WTC11 (cell line): Measurements from ENCODE around the gene C3orf62. TPM values are rescaled to one million over a fixed set of nuclear protein-coding genes. Genes with fewer than 3 reads are reported as not detected.

ENCODE experiments used
- ATAC-seq: fragments of 200-7000 bp; cut with Tn5 transposase; 2 replicates; pipeline ENCODE4 v1.10.0; 2021; ENCODE audit warnings: mild to moderate bottlenecking, moderate library complexity
- CTCF ChIA-PET: fragments of 300-600 bp; sonication (Branson Sonifier 250); formaldehyde crosslinking; loops from one replicate; lab custom pipeline; 2021; ENCODE audit warnings: antibody characterized with exemption; lab: Charles Lee
- POLR2A ChIA-PET: fragments of 350-600 bp; sonication (Branson Sonifier 250); formaldehyde crosslinking; loops from one replicate; lab custom pipeline; 2021; ENCODE audit warnings: antibody characterized with exemption; lab: Charles Lee
- DNase-seq: peaks from one replicate; pipeline ENCODE4 v3.0.0; 2021; ENCODE audit warnings: low spot score
- H3K27ac Mint-ChIP-seq: 2 replicates; pipeline ENCODE4 v1.8.0; 2021; ENCODE audit warnings: mixed read lengths
- H3K27me3 Mint-ChIP-seq: 2 replicates; pipeline ENCODE4 v1.8.0; 2021; ENCODE audit warnings: low read depth, mild to moderate bottlenecking, moderate library complexity, mixed read lengths
- H3K36me3 Mint-ChIP-seq: 2 replicates; pipeline ENCODE4 v1.8.0; 2021; ENCODE audit warnings: mixed read lengths
- H3K4me1 Mint-ChIP-seq: 2 replicates; pipeline ENCODE4 v1.8.0; 2022; ENCODE audit warnings: mixed read lengths
- H3K4me3 Mint-ChIP-seq: 2 replicates; pipeline ENCODE4 v1.8.0; 2021; ENCODE audit warnings: mild to moderate bottlenecking, moderate library complexity, mixed read lengths
- H3K9me3 Mint-ChIP-seq: 2 replicates; pipeline ENCODE4 v1.8.0; 2021; ENCODE audit warnings: mixed read lengths
- AFF4 ChIP-seq: sonication (generic); formaldehyde crosslinking; IDR thresholded peaks from 2 replicates; pipeline ENCODE4 v1.8.1; 2023; ENCODE audit warnings: mild to moderate bottlenecking, missing genetic modification reagents, borderline replicate concordance
- AR ChIP-seq: fragments of 250-450 bp; sonication (Bioruptor Pico); IDR thresholded peaks from 2 replicates; pipeline ENCODE4 v1.9.0; 2021; ENCODE audit warnings: mild to moderate bottlenecking
- ARID4B ChIP-seq: sonication (generic); formaldehyde crosslinking; IDR thresholded peaks from 2 replicates; pipeline ENCODE4 v1.8.0; 2023; ENCODE audit warnings: missing genetic modification reagents, mild to moderate bottlenecking, borderline replicate concordance
- CREB1 ChIP-seq: sonication (generic); formaldehyde crosslinking; IDR thresholded peaks from 2 replicates; pipeline ENCODE4 v1.8.0; 2023; ENCODE audit warnings: mild to moderate bottlenecking, missing genetic modification reagents
- CTCF ChIP-seq: fragments of 200-600 bp; IDR thresholded peaks from 2 replicates; pipeline ENCODE4 v1.8.0; 2022; ENCODE audit warnings: antibody characterized with exemption
- E2F5 ChIP-seq: sonication (generic); formaldehyde crosslinking; IDR thresholded peaks from 2 replicates; pipeline ENCODE4 v1.8.1; 2022; ENCODE audit warnings: mild to moderate bottlenecking, moderate library complexity, missing genetic modification reagents
- FOXK1 ChIP-seq: sonication (generic); formaldehyde crosslinking; IDR thresholded peaks from 2 replicates; pipeline ENCODE4 v1.8.0; 2022; ENCODE audit warnings: mild to moderate bottlenecking, moderate library complexity, missing genetic modification reagents
- FOXP1 ChIP-seq: sonication (generic); formaldehyde crosslinking; IDR thresholded peaks from 2 replicates; pipeline ENCODE4 v1.8.0; 2022; ENCODE audit warnings: missing genetic modification reagents, mild to moderate bottlenecking, moderate library complexity, borderline replicate concordance
- HMGA2 ChIP-seq: fragments of 250-450 bp; sonication (Bioruptor Pico); IDR thresholded peaks from 2 replicates; pipeline ENCODE4 v1.4.0; 2021; ENCODE audit warnings: mild to moderate bottlenecking, moderate library complexity
- HMGXB4 ChIP-seq: sonication (generic); formaldehyde crosslinking; IDR thresholded peaks from 2 replicates; pipeline ENCODE4 v1.8.1; 2023; ENCODE audit warnings: mild to moderate bottlenecking, moderate library complexity, missing genetic modification reagents
- NFATC4 ChIP-seq: fragments of 250-450 bp; sonication (Bioruptor Pico); IDR thresholded peaks from 2 replicates; pipeline ENCODE4 v1.9.0; 2021; ENCODE audit warnings: mild to moderate bottlenecking
- PREB ChIP-seq: sonication (generic); formaldehyde crosslinking; IDR thresholded peaks from 2 replicates; pipeline ENCODE4 v1.8.1; 2022; ENCODE audit warnings: mild to moderate bottlenecking, missing genetic modification reagents, moderate library complexity, borderline replicate concordance
- TCF7 ChIP-seq: sonication (generic); formaldehyde crosslinking; IDR thresholded peaks from 2 replicates; pipeline ENCODE4 v1.8.0; 2022; ENCODE audit warnings: mild to moderate bottlenecking, low read depth, missing genetic modification reagents, moderate library complexity
- USF1 ChIP-seq: sonication (generic); formaldehyde crosslinking; IDR thresholded peaks from 2 replicates; pipeline ENCODE4 v1.8.0; 2022; ENCODE audit warnings: mild to moderate bottlenecking, missing genetic modification reagents
- ZNF396 ChIP-seq: fragments of 250-450 bp; sonication (Bioruptor Pico); IDR thresholded peaks from 2 replicates; pipeline ENCODE4 v1.8.0; 2021; ENCODE audit warnings: mild to moderate bottlenecking, moderate library complexity, borderline replicate concordance
- ZNF423 ChIP-seq: fragments of 250-450 bp; sonication (Bioruptor Pico); IDR thresholded peaks from 2 replicates; pipeline ENCODE4 v2.1.2; 2022; ENCODE audit warnings: mild to moderate bottlenecking, moderate library complexity
- total RNA-seq: library from RNA; stranded (reverse); gene quantifications from 3 replicates; pipeline ENCODE4 v1.2.3, GENCODE V29; 2021

The C3orf62 gene
- total RNA-seq, 1 experiment from 2014 or later: 2.1 TPM

- H3K27me3 Mint-ChIP-seq: no peaks in the 10 kb centered on the region
- H3K4me3 Mint-ChIP-seq: no peak overlapping the region
- ChIA-PET CTCF (interaction anchor here (0.6 to 1.9 kb wide), 3 partner anchors 96 to 481 kb away, joined by 3 to 8 read pairs (median 3); partner anchors contain the start of gene KLHDC8B), POLR2A (no interaction called here)
- ATAC-seq (no peak), DNase-seq (no peak)
- no peaks in the 10 kb centered on the region for H3K9me3 Mint-ChIP-seq
- H3K36me3 Mint-ChIP-seq: no peaks in the 10 kb centered on the region
- no peaks in the 10 kb centered on the region for H3K4me1 Mint-ChIP-seq
- TF ChIP-seq E2F5 (CRISPR knock-in tag) (no peak), AR (no peak), HMGA2 (no peak), ZNF423 (no peak), CREB1 (CRISPR knock-in tag) (no peak), ARID4B (CRISPR knock-in tag) (no peak), NFATC4 (CRISPR knock-in tag) (no peak), CTCF (no peak), HMGXB4 (CRISPR knock-in tag) (no peak), FOXK1 (no peak), USF1 (no peak), TCF7 (CRISPR knock-in tag) (no peak), ZNF396 (no peak), PREB (CRISPR knock-in tag) (no peak), AFF4 (CRISPR knock-in tag) (no peak), FOXP1 (CRISPR knock-in tag) (no peak)
- no peak overlapping the region for H3K27ac Mint-ChIP-seq
Observed at GRCh38 chr3:49266410-49267095, 10.5 kb downstream of the C3orf62 start.
